HG02970 (cell line): ENCODE data around the gene ZDHHC4.

Experiments used
- ATAC-seq: cut with Tn5 transposase; IDR thresholded peaks from one replicate; pipeline ENCODE4 v1.9.1; 2021; ENCODE audit warnings: mild to moderate bottlenecking, moderate library complexity, moderate number of reproducible peaks; ENCODE audit not compliant: unreplicated experiment, low FRiP score

The ZDHHC4 gene

GRCh38 chr7:6577369-6578113 is at the start of gene ZDHHC4:
Gene ZDHHC4 (plus strand): TSS chr7:6577454. CDS start chr7:6580562, 3,108 bp downstream.
- peak; percentile 95 for ATAC-seq

GRCh38 chr7:6528401-6529130 is 48.7 kb upstream of the ZDHHC4 start:
- no peak for ATAC-seq

DNA sequence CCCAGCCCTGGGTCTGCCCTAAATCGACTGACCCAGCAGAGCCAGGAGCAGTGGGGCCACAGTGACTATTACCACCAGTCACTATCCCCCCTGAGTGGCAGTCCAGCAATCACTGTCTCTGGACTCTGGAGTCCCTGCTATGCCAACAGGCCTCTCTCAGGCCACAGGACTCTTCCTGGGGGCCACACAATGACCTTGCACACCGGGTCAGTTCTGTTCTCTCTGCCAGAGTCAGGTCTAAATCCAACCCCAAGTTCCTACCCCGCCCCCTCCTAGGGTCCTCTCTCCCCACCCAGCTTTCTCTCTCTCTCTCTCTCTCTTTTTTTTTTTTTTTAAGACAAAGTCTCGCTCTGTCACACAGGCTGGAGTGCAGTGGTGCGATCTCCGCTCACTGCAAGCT is 47.6 kb upstream of the ZDHHC4 start:
- ATAC-seq: no peak

GRCh38 chr7:6530626-6531491 is 46.4 kb upstream of the ZDHHC4 start:
- no peak for ATAC-seq

DNA sequence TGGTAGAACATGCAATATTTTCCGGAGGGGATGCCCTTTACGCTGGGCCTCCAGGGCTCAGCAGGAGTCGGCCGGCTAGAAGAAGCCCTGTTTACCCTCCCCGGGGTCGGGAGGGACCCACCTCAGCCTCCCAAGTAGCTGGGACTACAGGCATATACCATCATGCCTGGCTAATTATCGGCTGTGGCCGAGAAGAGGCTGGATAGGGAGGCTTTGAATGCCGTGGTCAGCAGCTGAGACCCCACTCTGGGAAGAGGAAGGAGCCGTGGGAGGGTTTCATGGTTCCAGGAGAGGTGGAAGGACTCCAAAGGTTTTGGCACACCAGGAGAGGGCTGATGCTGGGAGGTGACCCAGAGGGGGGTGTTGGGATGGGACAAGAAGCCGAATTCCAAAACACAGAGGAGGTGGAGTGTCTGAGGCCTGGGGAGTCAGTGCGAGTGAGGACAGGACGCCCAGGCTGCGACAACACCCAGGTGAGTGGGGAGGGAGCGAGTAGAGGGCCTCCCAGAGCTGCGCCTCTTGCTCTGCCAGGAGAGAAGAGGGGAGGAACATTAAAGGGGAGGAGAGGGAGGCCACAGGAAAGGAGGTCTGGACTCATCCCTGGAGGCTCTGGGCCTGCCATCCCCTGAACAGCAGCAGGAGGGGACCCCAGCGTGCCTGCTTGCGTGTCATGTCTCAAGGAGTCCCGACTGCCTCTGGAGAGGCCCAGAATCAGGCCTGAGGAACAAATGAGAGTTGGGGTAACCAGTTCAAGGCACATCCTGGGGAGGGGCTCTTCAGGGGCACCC is 45.6 kb upstream of the ZDHHC4 start:
- no peak for ATAC-seq

GRCh38 chr7:6532516-6532915 is 44.7 kb upstream of the ZDHHC4 start:
- no peak for ATAC-seq

- no peak for ATAC-seq
Measured at GRCh38 chr7:6533893-6534495, 43.3 kb upstream of the ZDHHC4 start.

- ATAC-seq: no peak
Measured at GRCh38 chr7:6536262-6537260, 40.7 kb upstream of the ZDHHC4 start.

DNA sequence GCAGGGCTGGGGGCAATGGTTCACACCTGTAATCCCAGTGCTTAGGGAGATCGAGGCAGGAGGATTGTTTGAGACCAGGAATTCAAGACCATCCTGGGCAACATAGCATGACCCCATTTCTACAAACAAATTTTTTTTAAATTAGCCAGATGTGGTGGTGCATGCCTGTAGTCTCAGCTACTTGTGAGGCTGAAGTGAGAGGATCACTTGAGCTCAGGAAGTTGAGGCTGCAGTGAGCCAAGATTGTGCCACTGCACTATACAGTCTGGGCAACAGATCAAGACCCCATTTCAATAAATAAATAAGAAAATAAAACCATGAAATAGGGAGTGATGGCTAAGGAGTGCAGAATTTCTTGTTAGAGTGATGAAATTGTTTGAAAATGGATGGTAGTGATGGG is 34.9 kb upstream of the ZDHHC4 start:
- ATAC-seq: no peak

DNA sequence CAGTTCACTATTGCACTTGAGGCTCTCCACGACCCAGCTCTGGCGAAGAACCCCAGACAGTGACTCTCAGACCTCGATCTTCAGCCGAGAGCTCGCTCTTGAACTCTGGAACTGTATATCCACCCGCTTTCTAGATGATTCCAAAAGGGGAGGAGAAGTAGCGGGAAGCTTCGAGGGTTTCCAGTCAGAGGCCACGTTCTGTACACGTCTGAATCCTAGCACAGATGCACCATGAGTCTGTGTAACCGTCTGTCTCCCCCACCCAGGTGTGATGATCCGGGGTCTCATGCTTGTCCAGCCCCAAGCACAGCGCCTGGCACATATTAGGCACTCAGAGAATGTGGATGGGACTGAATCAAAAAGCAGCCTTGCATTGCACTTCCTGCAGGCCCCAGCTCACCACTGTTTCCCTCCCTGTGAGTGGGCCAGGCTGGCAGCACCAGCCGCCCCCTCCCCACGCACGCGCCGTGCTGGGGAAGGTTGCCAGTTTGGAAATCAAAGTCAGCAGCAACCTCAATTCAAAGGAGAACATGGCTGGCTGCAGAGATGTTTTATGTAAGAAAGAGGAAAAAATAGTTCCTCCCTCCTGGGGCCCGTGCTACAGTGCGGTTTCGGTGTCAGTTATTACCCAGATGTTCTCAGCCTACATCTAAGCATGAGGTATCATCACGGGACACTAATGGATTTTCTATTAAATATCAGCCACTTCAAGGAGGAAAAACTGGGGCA is 31.7 kb upstream of the ZDHHC4 start:
- no peak for ATAC-seq

DNA sequence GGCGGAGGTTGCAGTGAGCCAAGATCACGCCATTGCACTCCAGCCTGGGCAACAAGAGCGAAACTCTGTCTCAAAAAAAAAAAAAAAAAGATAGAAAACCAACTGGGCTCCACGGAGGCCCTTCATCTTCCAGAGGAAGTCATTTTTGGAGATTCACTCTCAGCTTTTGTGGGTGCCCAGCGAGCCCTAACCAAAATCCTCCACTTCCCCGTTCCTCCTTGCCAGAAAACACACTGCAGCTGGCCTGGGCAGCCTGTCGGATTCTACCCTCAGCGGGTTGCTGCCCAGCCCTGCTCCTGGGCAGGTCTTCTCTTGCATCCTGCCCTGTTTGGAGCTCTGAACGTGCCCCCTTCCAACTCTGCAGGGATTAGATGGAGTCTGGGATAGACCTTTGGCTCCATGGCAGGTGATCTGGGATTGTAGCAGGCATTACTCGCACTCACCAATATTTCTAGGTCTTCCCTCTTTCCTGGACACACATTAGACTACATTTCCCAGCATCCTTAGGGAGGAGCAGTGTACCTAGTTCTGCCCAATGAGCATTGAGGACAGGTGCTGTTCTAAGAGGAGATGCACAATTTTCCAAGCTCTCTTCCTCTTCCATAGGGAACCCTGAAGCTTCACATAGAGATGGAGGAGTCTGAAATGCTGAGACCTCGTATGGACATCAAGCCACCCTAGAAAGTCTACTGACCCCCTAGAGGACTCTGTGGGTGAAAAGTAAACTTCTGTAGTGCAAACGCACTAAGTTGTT is 30.6 kb upstream of the ZDHHC4 start:
- ATAC-seq: no peak

GRCh38 chr7:6547400-6547799 is 29.9 kb upstream of the ZDHHC4 start:
- ATAC-seq: no peak

- ATAC-seq: no peak
Measured at GRCh38 chr7:6551016-6551511, 26.2 kb upstream of the ZDHHC4 start, which contains the start of gene GRID2IP. Gene GRID2IP (minus strand): TSS chr7:6551461. CDS start chr7:6551436, 25 bp downstream.

DNA sequence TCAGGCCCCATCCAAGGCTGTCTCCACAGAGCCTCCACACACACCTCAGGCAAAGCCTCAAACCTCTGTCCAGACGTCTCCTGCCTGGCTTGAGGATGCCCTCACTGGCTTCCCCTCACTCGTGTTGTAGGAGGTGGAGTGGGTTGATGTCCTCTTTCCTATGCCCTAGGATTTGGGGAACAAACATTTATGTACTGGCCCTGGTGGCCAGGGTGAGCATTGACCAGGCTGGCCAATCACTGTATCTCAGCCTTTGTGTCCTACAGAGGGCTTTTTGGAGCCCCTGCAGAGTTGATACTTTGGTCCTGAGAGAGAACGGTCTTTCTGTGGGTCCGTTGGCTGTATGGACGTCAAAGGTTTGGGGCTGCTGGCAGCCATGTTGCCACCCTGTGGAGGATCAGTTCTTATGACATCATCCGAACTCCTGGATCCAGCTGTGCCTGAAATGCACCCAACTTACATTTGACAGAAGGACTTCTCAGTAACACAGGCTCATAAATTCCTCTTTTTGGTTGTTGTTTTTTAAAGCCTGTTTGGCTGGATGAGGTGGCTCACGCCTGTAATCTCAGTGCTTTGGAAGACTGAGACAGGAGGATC is 23.7 kb upstream of the ZDHHC4 start:
- no peak for ATAC-seq

DNA sequence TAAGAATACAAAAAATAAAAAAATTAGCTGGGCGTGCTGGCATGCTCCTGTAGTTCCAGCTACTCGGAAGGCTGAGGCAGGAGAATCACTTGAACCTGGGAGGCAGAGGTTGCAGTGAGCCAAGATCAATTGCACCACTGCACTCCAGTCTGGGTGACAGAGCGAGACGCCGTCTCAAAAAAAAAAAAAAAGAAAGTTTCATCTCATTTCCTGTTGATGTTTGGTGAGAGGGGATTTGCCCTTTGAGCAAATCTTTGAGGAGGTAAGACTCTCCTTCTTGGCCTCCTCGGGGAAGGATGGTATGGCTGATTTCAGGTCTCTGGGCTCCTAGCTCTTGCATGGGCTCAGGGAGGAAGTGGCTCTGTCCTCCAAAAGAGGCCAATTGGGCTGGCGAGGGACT is 22.4 kb upstream of the ZDHHC4 start:
- ATAC-seq: no peak

GRCh38 chr7:6556196-6556595 is 21.1 kb upstream of the ZDHHC4 start:
- no peak for ATAC-seq

GRCh38 chr7:6558837-6559236 is 18.4 kb upstream of the ZDHHC4 start:
- ATAC-seq: no peak
